ENCODE results near the gene NEB.

Gene NEB

DNA sequence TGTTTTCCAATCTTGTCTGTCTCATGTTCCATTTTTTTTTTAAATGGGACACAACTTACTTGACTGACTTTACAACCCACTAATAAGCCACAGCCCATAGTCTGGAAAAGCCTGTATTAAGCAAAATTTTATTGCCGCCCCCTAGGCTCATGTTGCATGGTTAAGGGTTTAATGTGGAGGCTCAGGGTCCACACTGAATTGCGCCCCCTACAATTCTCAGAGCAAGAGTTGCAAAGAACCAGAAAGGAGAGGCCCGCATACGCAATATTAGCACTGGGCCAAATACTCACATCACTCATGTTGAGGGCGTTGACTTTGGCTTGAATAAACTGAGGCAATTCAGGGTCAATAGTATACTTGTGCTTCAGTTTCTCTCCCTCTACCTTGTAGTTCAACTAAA, 65.5 kb downstream of the NEB start:
- Histone ChIP-seq H3K27me3 (no peaks in the 10 kb centered on the region), H3K27ac (no peak overlapping the region), H3K4me3 (ENCODE audit: low read depth in 1 of 2, low read length in 1 of 2) (no peak overlapping the region), H3K4me1 (ENCODE audit: control insufficient read depth in 1 of 2, insufficient read depth in 1 of 2, low read depth in 1 of 2, low read length in 1 of 2) (peaks cover 6 to 8% of the 10 kb centered on the region in 2 experiments), H3K9me3 (no peaks in the 10 kb centered on the region), H3K36me3 (no peaks in the 10 kb centered on the region)
- TF ChIP-seq, protein P1, sequence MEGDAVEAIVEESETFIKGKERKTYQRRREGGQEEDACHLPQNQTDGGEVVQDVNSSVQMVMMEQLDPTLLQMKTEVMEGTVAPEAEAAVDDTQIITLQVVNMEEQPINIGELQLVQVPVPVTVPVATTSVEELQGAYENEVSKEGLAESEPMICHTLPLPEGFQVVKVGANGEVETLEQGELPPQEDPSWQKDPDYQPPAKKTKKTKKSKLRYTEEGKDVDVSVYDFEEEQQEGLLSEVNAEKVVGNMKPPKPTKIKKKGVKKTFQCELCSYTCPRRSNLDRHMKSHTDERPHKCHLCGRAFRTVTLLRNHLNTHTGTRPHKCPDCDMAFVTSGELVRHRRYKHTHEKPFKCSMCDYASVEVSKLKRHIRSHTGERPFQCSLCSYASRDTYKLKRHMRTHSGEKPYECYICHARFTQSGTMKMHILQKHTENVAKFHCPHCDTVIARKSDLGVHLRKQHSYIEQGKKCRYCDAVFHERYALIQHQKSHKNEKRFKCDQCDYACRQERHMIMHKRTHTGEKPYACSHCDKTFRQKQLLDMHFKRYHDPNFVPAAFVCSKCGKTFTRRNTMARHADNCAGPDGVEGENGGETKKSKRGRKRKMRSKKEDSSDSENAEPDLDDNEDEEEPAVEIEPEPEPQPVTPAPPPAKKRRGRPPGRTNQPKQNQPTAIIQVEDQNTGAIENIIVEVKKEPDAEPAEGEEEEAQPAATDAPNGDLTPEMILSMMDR (IDR thresholded peaks at IDR 0.05), result no peak

DNA sequence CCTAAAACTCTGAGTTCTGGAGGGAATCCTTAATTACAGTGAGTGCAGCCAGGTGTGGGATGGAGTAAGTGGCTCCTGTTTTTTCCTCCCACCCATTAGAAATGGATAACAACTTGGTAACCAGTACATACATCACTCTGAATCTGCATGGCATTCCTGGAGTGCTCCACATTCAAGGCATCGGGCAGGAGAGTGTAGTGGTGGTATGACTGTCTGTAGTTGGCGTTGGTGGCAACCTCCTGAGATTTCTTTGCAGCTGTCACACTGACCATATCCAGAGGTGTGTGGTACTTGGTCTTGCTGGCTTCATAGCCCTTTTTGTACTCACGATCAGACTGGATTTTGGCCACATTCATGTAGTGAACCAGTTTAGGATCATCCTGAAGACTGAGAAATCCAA, 68.3 kb downstream of the NEB start:
- peaks cover 6 to 8% of the 10 kb centered on the region in 2 experiments for H3K4me1 ChIP-seq (ENCODE audit: control insufficient read depth in 1 of 2, insufficient read depth in 1 of 2, low read depth in 1 of 2, low read length in 1 of 2)
- H3K9me3 ChIP-seq, result no peaks in the 10 kb centered on the region
- no peaks in the 10 kb centered on the region for H3K36me3 ChIP-seq
- H3K27me3 ChIP-seq, result no peaks in the 10 kb centered on the region
- TF ChIP-seq, protein P1 (IDR thresholded peaks at IDR 0.05), result no peak
- no peak overlapping the region for H3K4me3 ChIP-seq (ENCODE audit: low read depth in 1 of 2, low read length in 1 of 2)
- H3K27ac ChIP-seq, result no peak overlapping the region

DNA sequence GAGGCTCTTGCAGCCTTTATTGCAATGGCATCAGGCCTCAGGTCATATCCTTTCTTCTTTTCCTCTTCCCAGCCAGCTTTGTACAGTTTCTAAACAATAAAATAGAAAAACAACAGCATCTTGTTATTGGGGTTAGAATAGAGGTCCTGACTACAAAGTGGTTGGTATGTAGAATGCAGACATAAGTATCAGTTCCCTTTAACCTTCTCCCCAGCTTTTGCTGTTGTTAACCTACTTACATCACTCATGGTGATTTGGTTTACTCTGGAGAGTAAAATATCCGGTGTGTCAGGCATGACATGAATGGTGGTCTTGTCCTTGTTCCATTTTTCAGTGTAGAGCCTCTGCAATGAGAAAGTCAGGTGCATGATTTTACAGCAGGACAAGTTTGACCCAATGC, 69.8 kb downstream of the NEB start:
- no peaks in the 10 kb centered on the region for H3K36me3 ChIP-seq
- H3K4me3 ChIP-seq (ENCODE audit: low read depth in 1 of 2, low read length in 1 of 2), result no peak overlapping the region
- TF ChIP-seq, protein P1 (IDR thresholded peaks at IDR 0.05), result no peak
- no peak overlapping the region for H3K27ac ChIP-seq
- H3K27me3 ChIP-seq, result no peaks in the 10 kb centered on the region
- H3K4me1 ChIP-seq (ENCODE audit: control insufficient read depth in 1 of 2, insufficient read depth in 1 of 2, low read depth in 1 of 2, low read length in 1 of 2), result no peaks in the 10 kb centered on the region
- no peaks in the 10 kb centered on the region for H3K9me3 ChIP-seq

DNA sequence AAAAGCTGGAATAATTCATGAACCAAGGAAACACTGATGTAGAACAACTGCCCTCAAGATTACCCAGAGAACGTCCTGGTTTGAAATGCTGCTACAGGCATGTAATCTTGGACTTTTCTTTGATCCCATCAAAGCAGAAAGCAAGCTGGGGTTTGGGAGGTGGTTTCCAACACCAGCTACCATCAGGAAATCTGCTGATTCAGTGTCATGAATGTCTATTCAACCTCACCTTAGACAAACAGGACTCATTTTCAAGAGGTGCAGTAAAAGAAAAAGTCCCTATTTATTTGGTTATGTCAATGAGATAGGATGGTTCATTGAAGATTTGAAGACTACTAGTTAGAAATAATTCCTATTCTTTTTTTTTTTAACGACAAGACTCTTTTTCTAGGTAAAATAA, 72.7 kb downstream of the NEB start:
- H3K27me3 ChIP-seq, result no peaks in the 10 kb centered on the region
- no peaks in the 10 kb centered on the region for H3K9me3 ChIP-seq
- no peak overlapping the region for H3K4me3 ChIP-seq (ENCODE audit: low read depth in 1 of 2, low read length in 1 of 2)
- TF ChIP-seq, protein P1 (IDR thresholded peaks at IDR 0.05), result no peak
- H3K27ac ChIP-seq, result no peak overlapping the region
- no peaks in the 10 kb centered on the region for H3K4me1 ChIP-seq (ENCODE audit: control insufficient read depth in 1 of 2, insufficient read depth in 1 of 2, low read depth in 1 of 2, low read length in 1 of 2)
- no peaks in the 10 kb centered on the region for H3K36me3 ChIP-seq

DNA sequence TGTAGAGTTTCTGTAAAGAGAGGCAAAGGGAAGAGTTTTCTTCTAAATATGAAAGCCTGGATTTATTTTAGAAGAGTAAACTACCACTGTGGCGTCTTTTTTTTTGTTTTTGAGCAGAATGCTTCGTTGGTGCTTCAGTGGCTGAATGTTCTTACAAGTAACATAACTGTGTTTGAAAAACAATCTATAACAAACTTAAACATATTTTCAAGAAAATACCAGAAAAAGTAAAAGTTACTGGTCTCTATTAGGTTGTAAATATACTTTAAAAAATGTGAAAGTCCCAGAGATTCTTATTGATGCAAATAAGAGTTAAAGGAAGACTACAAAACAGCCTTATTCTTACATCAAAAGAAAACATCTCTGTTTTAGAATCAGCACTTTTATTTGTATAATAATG, 76.2 kb downstream of the NEB start:
- no peak overlapping the region for H3K4me3 ChIP-seq (ENCODE audit: low read depth in 1 of 2, low read length in 1 of 2)

More for the DNA sequence above, 76.2 kb downstream of the NEB start:
- H3K9me3 ChIP-seq, result no peaks in the 10 kb centered on the region
- no peaks in the 10 kb centered on the region for H3K27me3 ChIP-seq
- no peak overlapping the region for H3K27ac ChIP-seq
- H3K4me1 ChIP-seq (ENCODE audit: control insufficient read depth in 1 of 2, insufficient read depth in 1 of 2, low read depth in 1 of 2, low read length in 1 of 2), result peaks cover 12 to 19% of the 10 kb centered on the region in 2 experiments
- H3K36me3 ChIP-seq, result no peaks in the 10 kb centered on the region
- TF ChIP-seq, protein P1 (IDR thresholded peaks at IDR 0.05), result no peak
